Measurements from ENCODE around the gene NMNAT1.
A peak's percentile ranks its signal among the peaks of the same experiment; 100 is the strongest.

The NMNAT1 gene

GRCh38 chr1:9992910-9993309 lies 49.6 kb downstream of the NMNAT1 start:
- Histone ChIP-seq H2AFZ (ENCODE audit: low read length) (peak overlapping the region; percentile 42; the same call in 1 of the 2 replicates), H3K9ac (ENCODE audit: low read depth, low read length, poor library complexity, severe bottlenecking) (no peak overlapping the region), H3K4me2 (ENCODE audit: low read depth, low read length, poor library complexity, severe bottlenecking) (no peak overlapping the region), H3K4me1 (ENCODE audit: insufficient read depth, low read length, poor library complexity, severe bottlenecking) (no peaks in the 10 kb centered on the region), H3K79me2 (ENCODE audit: insufficient read depth, low read length) (no peaks in the 10 kb centered on the region), H3K9me2 (replicated peaks; ENCODE audit: low read depth, low read length) (no peaks in the 10 kb centered on the region), H3F3A (ENCODE audit: low read depth) (no peaks in the 10 kb centered on the region), H3K36me3 (ENCODE audit: insufficient read depth, low read length) (no peaks in the 10 kb centered on the region), H4K20me1 (ENCODE audit: insufficient read depth, low read length, poor library complexity, severe bottlenecking) (no peaks in the 10 kb centered on the region), H3K4me3 (ENCODE audit: low read length, poor library complexity, severe bottlenecking) (no peak overlapping the region), H3K27me3 (ENCODE audit: insufficient read depth, low read length, poor library complexity, severe bottlenecking) (no peaks in the 10 kb centered on the region), H3K9me3 (ENCODE audit: insufficient read depth, low read depth, low read length) (no peaks in the 10 kb centered on the region)
- no peak for TF ChIP-seq EZH2phosphoT487 (IDR thresholded peaks at IDR 0.05; ENCODE audit: borderline replicate concordance)
- TF ChIP-seq CTCF (conservative IDR thresholded peaks at IDR 0.05; ENCODE audit: low read length), result no peak

DNA sequence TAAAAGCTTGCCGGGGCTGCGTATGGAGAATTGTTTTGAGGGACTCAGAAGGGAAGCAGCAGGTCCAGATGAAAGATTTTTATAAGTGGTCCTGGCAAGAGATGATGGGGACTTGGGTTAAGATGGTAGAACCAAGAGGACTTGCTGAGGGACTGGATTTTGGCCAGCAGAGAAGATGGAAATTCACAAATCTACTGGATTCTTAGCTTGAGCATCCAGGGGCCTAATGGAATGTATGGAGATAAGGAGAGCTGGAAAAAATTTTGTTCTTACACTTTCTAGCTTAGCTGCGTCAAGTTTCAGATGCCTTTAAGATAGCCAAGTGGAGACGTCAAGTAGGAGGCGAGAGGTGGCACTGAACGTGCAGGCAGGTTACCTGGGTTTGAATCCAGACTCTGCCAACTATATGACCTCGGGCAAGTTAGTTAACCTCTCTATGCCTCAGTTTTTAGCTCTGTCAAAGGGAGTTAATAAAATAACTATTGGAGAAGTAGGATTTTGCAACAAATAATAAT lies 50.3 kb downstream of the NMNAT1 start:
- no peaks in the 10 kb centered on the region for H3K36me3 ChIP-seq (ENCODE audit: insufficient read depth, low read length)
- no peak overlapping the region for H3K4me3 ChIP-seq (ENCODE audit: low read length, poor library complexity, severe bottlenecking)
- no peak overlapping the region for H3K4me2 ChIP-seq (ENCODE audit: low read depth, low read length, poor library complexity, severe bottlenecking)
- no peaks in the 10 kb centered on the region for H3K27me3 ChIP-seq (ENCODE audit: insufficient read depth, low read length, poor library complexity, severe bottlenecking)
- no peaks in the 10 kb centered on the region for H3K79me2 ChIP-seq (ENCODE audit: insufficient read depth, low read length)
- no peaks in the 10 kb centered on the region for H3K4me1 ChIP-seq (ENCODE audit: insufficient read depth, low read length, poor library complexity, severe bottlenecking)
- H3K9me3 ChIP-seq (ENCODE audit: insufficient read depth, low read depth, low read length), result no peaks in the 10 kb centered on the region
- TF ChIP-seq CTCF (conservative IDR thresholded peaks at IDR 0.05; ENCODE audit: low read length) (no peak), EZH2phosphoT487 (IDR thresholded peaks at IDR 0.05; ENCODE audit: borderline replicate concordance) (no peak)
- no peaks in the 10 kb centered on the region for H3K9me2 ChIP-seq (replicated peaks; ENCODE audit: low read depth, low read length)
- no peak overlapping the region for H2AFZ ChIP-seq (ENCODE audit: low read length)
- no peaks in the 10 kb centered on the region for H3F3A ChIP-seq (ENCODE audit: low read depth)
- H3K9ac ChIP-seq (ENCODE audit: low read depth, low read length, poor library complexity, severe bottlenecking), result no peak overlapping the region
- no peaks in the 10 kb centered on the region for H4K20me1 ChIP-seq (ENCODE audit: insufficient read depth, low read length, poor library complexity, severe bottlenecking)

GRCh38 chr1:9996624-9997582 lies 53.6 kb downstream of the NMNAT1 start, which contains the start of gene RBP7:
Gene RBP7 (plus strand): TSS chr1:9997228. CDS start chr1:9997259, 31 bp downstream.
- H3K79me2 ChIP-seq (ENCODE audit: insufficient read depth, low read length), result no peaks in the 10 kb centered on the region
- H4K20me1 ChIP-seq (ENCODE audit: insufficient read depth, low read length, poor library complexity, severe bottlenecking), result no peaks in the 10 kb centered on the region
- no peaks in the 10 kb centered on the region for H3K9me2 ChIP-seq (replicated peaks; ENCODE audit: low read depth, low read length)
- H3K4me1 ChIP-seq (ENCODE audit: insufficient read depth, low read length, poor library complexity, severe bottlenecking), result no peaks in the 10 kb centered on the region
- TF ChIP-seq CTCF (conservative IDR thresholded peaks at IDR 0.05; ENCODE audit: low read length) (no peak), EZH2phosphoT487 (IDR thresholded peaks at IDR 0.05; ENCODE audit: borderline replicate concordance) (no peak)
- H3K4me3 ChIP-seq (ENCODE audit: low read length, poor library complexity, severe bottlenecking), result no peak within 1 kb of the TSS
- H3K9me3 ChIP-seq (ENCODE audit: insufficient read depth, low read depth, low read length), result no peaks in the 10 kb centered on the region
- no peaks in the 10 kb centered on the region for H3K27me3 ChIP-seq (ENCODE audit: insufficient read depth, low read length, poor library complexity, severe bottlenecking)
- no peak within 1 kb of the TSS for H3K9ac ChIP-seq (ENCODE audit: low read depth, low read length, poor library complexity, severe bottlenecking)
- no peak within 1 kb of the TSS for H3K4me2 ChIP-seq (ENCODE audit: low read depth, low read length, poor library complexity, severe bottlenecking)
- H3K36me3 ChIP-seq (ENCODE audit: insufficient read depth, low read length), result no peaks in the 10 kb centered on the region
- H3F3A ChIP-seq (ENCODE audit: low read depth), result no peaks in the 10 kb centered on the region
- H2AFZ ChIP-seq (ENCODE audit: low read length), result no peak within 1 kb of the TSS
